ENCODE measurements around the gene KIF1A.
"Not testable (repeated sequence)": the region's sequence is repeated elsewhere in the genome, so short reads cannot be mapped to it uniquely, and the experiment has no call there.

The KIF1A gene

GRCh38 chr2:240784629-240785423 lies 35.2 kb downstream of the KIF1A start:
- no peak for DNase-seq

- no peak for DNase-seq
Measured at GRCh38 chr2:240783819-240784621, 36.0 kb downstream of the KIF1A start.

GRCh38 chr2:240782886-240783818 lies 36.9 kb downstream of the KIF1A start:
- no peak for DNase-seq

- no peak for DNase-seq
Measured at GRCh38 chr2:240782221-240782885, 37.7 kb downstream of the KIF1A start.

GRCh38 chr2:240781471-240782220 lies 38.4 kb downstream of the KIF1A start:
- no peak for DNase-seq

GRCh38 chr2:240780023-240780700 lies 39.9 kb downstream of the KIF1A start:
- no peak for DNase-seq

GRCh38 chr2:240779250-240779832 lies 40.7 kb downstream of the KIF1A start:
- DNase-seq = not testable (repeated sequence)

- DNase-seq = no peak
Measured at GRCh38 chr2:240778426-240778825, 41.6 kb downstream of the KIF1A start.

- DNase-seq = no peak
Measured at GRCh38 chr2:240777456-240778212, 42.4 kb downstream of the KIF1A start.

GRCh38 chr2:240775905-240776304 lies 44.1 kb downstream of the KIF1A start:
- DNase-seq = no peak

- DNase-seq = no peak
Measured at GRCh38 chr2:240774856-240775255, 45.2 kb downstream of the KIF1A start.

- no peak for DNase-seq
Measured at GRCh38 chr2:240769096-240769495, 50.9 kb downstream of the KIF1A start.

- DNase-seq = no peak
Measured at GRCh38 chr2:240768216-240768615, 51.8 kb downstream of the KIF1A start.

- DNase-seq = no peak
Measured at GRCh38 chr2:240767341-240767740, 52.7 kb downstream of the KIF1A start.

- DNase-seq = no peak
Measured at GRCh38 chr2:240766072-240766471, 53.9 kb downstream of the KIF1A start.

- DNase-seq = no peak
Measured at GRCh38 chr2:240765007-240765406, 55.0 kb downstream of the KIF1A start.

GRCh38 chr2:240764605-240765004 lies 55.4 kb downstream of the KIF1A start:
- no peak for DNase-seq

- DNase-seq = no peak
Measured at GRCh38 chr2:240762971-240763370, 57.0 kb downstream of the KIF1A start.

GRCh38 chr2:240762249-240762648 lies 57.8 kb downstream of the KIF1A start:
- DNase-seq = no peak

All from CD4-positive, alpha-beta T cell treated with Interleukin-21 for 1 hour (primary cell).